GM12872 (cell line): ENCODE data around the gene SPEF1.

Source experiments
- TF ChIP-seq, protein P1 (sequence below): IDR thresholded peaks from 3 replicates; pipeline ENCODE4 v1.5.1; 2011; ENCODE audit warnings: low read depth, mild to moderate bottlenecking, low read length, moderate library complexity; ENCODE audit not compliant: insufficient read depth

The SPEF1 gene

GRCh38 chr20:3729811-3730540, 51.3 kb downstream of the SPEF1 start:
- TF ChIP-seq, protein P1, sequence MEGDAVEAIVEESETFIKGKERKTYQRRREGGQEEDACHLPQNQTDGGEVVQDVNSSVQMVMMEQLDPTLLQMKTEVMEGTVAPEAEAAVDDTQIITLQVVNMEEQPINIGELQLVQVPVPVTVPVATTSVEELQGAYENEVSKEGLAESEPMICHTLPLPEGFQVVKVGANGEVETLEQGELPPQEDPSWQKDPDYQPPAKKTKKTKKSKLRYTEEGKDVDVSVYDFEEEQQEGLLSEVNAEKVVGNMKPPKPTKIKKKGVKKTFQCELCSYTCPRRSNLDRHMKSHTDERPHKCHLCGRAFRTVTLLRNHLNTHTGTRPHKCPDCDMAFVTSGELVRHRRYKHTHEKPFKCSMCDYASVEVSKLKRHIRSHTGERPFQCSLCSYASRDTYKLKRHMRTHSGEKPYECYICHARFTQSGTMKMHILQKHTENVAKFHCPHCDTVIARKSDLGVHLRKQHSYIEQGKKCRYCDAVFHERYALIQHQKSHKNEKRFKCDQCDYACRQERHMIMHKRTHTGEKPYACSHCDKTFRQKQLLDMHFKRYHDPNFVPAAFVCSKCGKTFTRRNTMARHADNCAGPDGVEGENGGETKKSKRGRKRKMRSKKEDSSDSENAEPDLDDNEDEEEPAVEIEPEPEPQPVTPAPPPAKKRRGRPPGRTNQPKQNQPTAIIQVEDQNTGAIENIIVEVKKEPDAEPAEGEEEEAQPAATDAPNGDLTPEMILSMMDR, result no peak

DNA sequence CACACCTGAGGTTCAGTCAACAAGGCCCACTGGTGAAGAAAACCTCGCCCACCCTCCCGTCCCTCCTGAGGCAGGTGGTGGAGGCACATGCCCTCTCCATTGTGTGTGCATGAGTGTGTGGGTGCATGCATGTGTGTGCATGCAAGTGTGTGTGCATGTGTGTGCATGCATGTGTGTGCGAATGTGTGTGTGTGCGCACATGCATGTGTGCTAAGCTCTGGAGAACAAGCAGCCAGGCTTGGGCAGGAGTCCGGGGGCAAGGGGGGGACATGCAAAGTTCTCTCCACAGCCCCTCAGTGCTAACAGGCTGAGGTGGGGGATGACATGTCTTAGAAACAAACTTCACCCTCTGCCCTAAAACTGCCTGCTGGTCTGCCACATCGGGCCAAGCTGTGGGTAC, 51.9 kb downstream of the SPEF1 start:
- TF ChIP-seq, protein P1, result no peak

DNA sequence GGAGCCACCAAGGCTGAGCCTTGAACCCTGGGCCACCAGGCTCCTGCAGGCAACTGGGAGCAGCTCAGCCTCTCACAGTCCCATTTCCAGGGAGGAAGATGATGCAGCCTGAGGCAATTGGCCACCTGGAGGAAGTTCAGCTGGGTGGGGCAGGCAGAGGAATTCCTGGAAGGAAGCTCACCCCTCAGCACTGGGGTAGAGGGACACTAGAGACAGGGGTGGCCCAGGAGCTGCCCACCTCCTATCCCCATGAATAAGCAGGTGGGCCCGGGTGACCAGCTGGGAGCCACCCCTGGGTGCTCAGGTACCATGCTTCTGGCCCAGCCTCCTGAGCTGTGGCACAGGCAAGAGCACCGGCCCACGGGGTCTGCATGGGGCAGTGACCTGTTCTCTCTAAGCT, 52.4 kb downstream of the SPEF1 start:
- TF ChIP-seq, protein P1, result no peak

DNA sequence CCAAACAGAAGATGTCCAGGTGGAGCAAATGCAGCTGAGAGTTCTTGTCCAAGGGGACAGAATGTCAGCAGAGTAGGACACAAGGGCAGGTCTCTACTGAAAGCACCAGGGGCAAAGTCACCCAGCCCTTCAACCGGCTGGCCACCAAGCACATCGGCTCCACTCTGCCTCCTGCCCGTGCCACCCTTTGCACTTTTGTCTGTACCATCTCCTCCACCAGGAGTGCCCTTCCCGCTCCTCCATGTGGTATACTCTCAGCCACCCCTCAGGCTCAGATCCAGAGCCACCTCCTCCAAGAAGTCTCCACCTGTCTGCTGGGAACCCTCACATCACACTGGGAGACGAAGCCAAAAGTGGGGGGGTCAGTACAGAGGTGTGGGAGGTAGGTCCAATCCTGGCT, 52.9 kb downstream of the SPEF1 start:
- TF ChIP-seq, protein P1, result no peak
